ENCODE measurements around the gene PCNA. TPM values are rescaled to one million over a fixed set of nuclear protein-coding genes. Genes with fewer than 3 reads are reported as not detected.

The PCNA gene
- total RNA-seq, result 100 to 1,000 TPM; 654 to 662 TPM
- polyA plus RNA-seq, result 58.4 TPM

GRCh38 chr20:5119435-5120184 lies at the start of gene PCNA:
Gene PCNA, minus strand, starts transcription at chr20:5119958. Its CDS starts 160 bp downstream, at chr20:5119798.
- Histone ChIP-seq H3K4me3 (ENCODE audit: low read length) (peak within 1 kb of the TSS; percentile 99), H3K27ac (ENCODE audit: low read depth, low read length) (peak within 1 kb of the TSS; percentile 90), H3K36me3 (ENCODE audit: insufficient read depth, low read length) (peaks cover 26% of the 10 kb centered on the region), H3K27me3 (ENCODE audit: insufficient read depth, low read length, poor library complexity, severe bottlenecking) (no peaks in the 10 kb centered on the region), H3K4me1 (ENCODE audit: insufficient read depth, low read length) (peaks cover 24% of the 10 kb centered on the region), H3K9me3 (ENCODE audit: low read length) (no peaks in the 10 kb centered on the region)
- CTCF ChIA-PET, result interaction anchor here (1.2 to 2.6 kb wide), 2 partner anchors 73 to 103 kb away, joined by 3 to 15 read pairs; no protein-coding TSS in a partner anchor
- POLR2A ChIA-PET, result interaction anchor here (0.6 to 1.4 kb wide), 6 partner anchors 8 to 335 kb away, joined by 3 to 10 read pairs (median 3); partner anchors contain the start of gene CDS2
- DNase-seq, result peak; percentile 91 to 96 (median 93)
- peak within 1 kb of the TSS; percentile 89 to 99 (median 96) for H3K27ac Mint-ChIP-seq
- H3K4me3 Mint-ChIP-seq, result peak within 1 kb of the TSS; percentile 91 to 98 (median 95)
- H3K27me3 Mint-ChIP-seq, result no peaks in the 10 kb centered on the region
- H3K9me3 Mint-ChIP-seq, result no peaks in the 10 kb centered on the region
- peaks cover 27 to 37% (median 30%) of the 10 kb centered on the region in 3 donors for H3K4me1 Mint-ChIP-seq
- H3K36me3 Mint-ChIP-seq, result peaks cover 4 to 43% (median 14%) of the 10 kb centered on the region in 3 donors

- Histone ChIP-seq H3K9me3 (ENCODE audit: low read length) (no peaks in the 10 kb centered on the region), H3K27ac (ENCODE audit: low read depth, low read length) (no peak overlapping the region), H3K4me3 (ENCODE audit: low read length) (no peak overlapping the region), H3K4me1 (ENCODE audit: insufficient read depth, low read length) (peaks cover 26% of the 10 kb centered on the region), H3K27me3 (ENCODE audit: insufficient read depth, low read length, poor library complexity, severe bottlenecking) (no peaks in the 10 kb centered on the region), H3K36me3 (ENCODE audit: insufficient read depth, low read length) (no peaks in the 10 kb centered on the region)
- peak in 2 of 5 donors; percentile 1 to 6 for DNase-seq
- ChIA-PET POLR2A (no interaction called here), CTCF (interaction anchor here (1.7 kb wide), 1 partner anchor 42 kb away, joined by 6 read pairs; the partner anchor contains the start of gene CDS2)
- Mint-ChIP-seq H3K4me3 (peak overlapping the region in 5 of 7 donors; percentile 23 to 73 (median 32)), H3K36me3 (peaks cover 0 to 33% (median 1%) of the 10 kb centered on the region in 3 donors), H3K4me1 (peaks cover 64 to 96% (median 78%) of the 10 kb centered on the region in 3 donors), H3K9me3 (no peaks in the 10 kb centered on the region), H3K27me3 (peaks cover 0 to 1% of the 10 kb centered on the region in 2 donors), H3K27ac (peak overlapping the region; percentile 68 to 96 (median 84))
These were observed 49.1 kb upstream of the PCNA start for GRCh38 chr20:5168651-5169396.

GRCh38 chr20:5164645-5165625 lies 45.2 kb upstream of the PCNA start:
- peak overlapping the region in 4 of 8 donors; percentile 49 to 66 (median 60) for H3K27ac Mint-ChIP-seq
- peaks cover 69 to 88% (median 87%) of the 10 kb centered on the region in 3 donors for H3K4me1 Mint-ChIP-seq
- CTCF ChIA-PET, result no interaction called here
- peaks cover 0 to 1% of the 10 kb centered on the region in 2 donors for H3K27me3 Mint-ChIP-seq
- no peak for DNase-seq
- Histone ChIP-seq H3K36me3 (ENCODE audit: insufficient read depth, low read length) (no peaks in the 10 kb centered on the region), H3K27me3 (ENCODE audit: insufficient read depth, low read length, poor library complexity, severe bottlenecking) (no peaks in the 10 kb centered on the region), H3K27ac (ENCODE audit: low read depth, low read length) (no peak overlapping the region), H3K4me3 (ENCODE audit: low read length) (no peak overlapping the region), H3K9me3 (ENCODE audit: low read length) (no peaks in the 10 kb centered on the region), H3K4me1 (ENCODE audit: insufficient read depth, low read length) (peaks cover 28% of the 10 kb centered on the region)
- no peaks in the 10 kb centered on the region for H3K9me3 Mint-ChIP-seq
- H3K36me3 Mint-ChIP-seq, result peaks cover 0 to 8% (median 7%) of the 10 kb centered on the region in 3 donors
- POLR2A ChIA-PET, result no interaction called here
- H3K4me3 Mint-ChIP-seq, result no peak overlapping the region

GRCh38 chr20:5161536-5162164 lies 41.9 kb upstream of the PCNA start:
- POLR2A ChIA-PET, result no interaction called here
- no peaks in the 10 kb centered on the region for H3K27me3 Mint-ChIP-seq

GRCh38 chr20:5160882-5161281 lies 41.1 kb upstream of the PCNA start:
- Histone ChIP-seq H3K4me3 (ENCODE audit: low read length) (no peak overlapping the region), H3K36me3 (ENCODE audit: insufficient read depth, low read length) (no peaks in the 10 kb centered on the region), H3K27me3 (ENCODE audit: insufficient read depth, low read length, poor library complexity, severe bottlenecking) (no peaks in the 10 kb centered on the region), H3K4me1 (ENCODE audit: insufficient read depth, low read length) (peaks cover 10% of the 10 kb centered on the region), H3K9me3 (ENCODE audit: low read length) (no peaks in the 10 kb centered on the region), H3K27ac (ENCODE audit: low read depth, low read length) (no peak overlapping the region)
- H3K4me3 Mint-ChIP-seq, result no peak overlapping the region
- DNase-seq, result no peak
- no peak overlapping the region for H3K27ac Mint-ChIP-seq
- peaks cover 0 to 6% (median 0%) of the 10 kb centered on the region in 3 donors for H3K36me3 Mint-ChIP-seq
- CTCF ChIA-PET, result no interaction called here
- peaks cover 59 to 82% (median 82%) of the 10 kb centered on the region in 3 donors for H3K4me1 Mint-ChIP-seq
- no peaks in the 10 kb centered on the region for H3K27me3 Mint-ChIP-seq
- H3K9me3 Mint-ChIP-seq, result no peaks in the 10 kb centered on the region
- POLR2A ChIA-PET, result no interaction called here

More at GRCh38 chr20:5161536-5162164, 41.9 kb upstream of the PCNA start:
- no peaks in the 10 kb centered on the region for H3K36me3 ChIP-seq (ENCODE audit: insufficient read depth, low read length)
- no peak overlapping the region for H3K4me3 ChIP-seq (ENCODE audit: low read length)
- no peaks in the 10 kb centered on the region for H3K27me3 ChIP-seq (ENCODE audit: insufficient read depth, low read length, poor library complexity, severe bottlenecking)
- H3K4me1 ChIP-seq (ENCODE audit: insufficient read depth, low read length), result peaks cover 10% of the 10 kb centered on the region
- no peak overlapping the region for H3K4me3 Mint-ChIP-seq
- H3K4me1 Mint-ChIP-seq, result peaks cover 60 to 82% (median 82%) of the 10 kb centered on the region in 3 donors
- H3K9me3 Mint-ChIP-seq, result no peaks in the 10 kb centered on the region
- H3K36me3 Mint-ChIP-seq, result peaks cover 0 to 6% (median 0%) of the 10 kb centered on the region in 3 donors
- CTCF ChIA-PET, result no interaction called here
- peak overlapping the region in 1 of 8 donors; percentile 37 for H3K27ac Mint-ChIP-seq
- H3K9me3 ChIP-seq (ENCODE audit: low read length), result no peaks in the 10 kb centered on the region
- no peak for DNase-seq
- H3K27ac ChIP-seq (ENCODE audit: low read depth, low read length), result no peak overlapping the region

- ChIA-PET POLR2A (no interaction called here), CTCF (no interaction called here)
- DNase-seq, result no peak
- H3K27me3 ChIP-seq (ENCODE audit: insufficient read depth, low read length, poor library complexity, severe bottlenecking), result no peaks in the 10 kb centered on the region
- no peaks in the 10 kb centered on the region for H3K9me3 ChIP-seq (ENCODE audit: low read length)
- no peaks in the 10 kb centered on the region for H3K36me3 ChIP-seq (ENCODE audit: insufficient read depth, low read length)
- Mint-ChIP-seq H3K4me1 (peaks cover 59 to 84% (median 82%) of the 10 kb centered on the region in 3 donors), H3K9me3 (no peaks in the 10 kb centered on the region), H3K36me3 (peaks cover 0 to 6% (median under 1%) of the 10 kb centered on the region in 3 donors), H3K27me3 (no peaks in the 10 kb centered on the region), H3K4me3 (no peak overlapping the region), H3K27ac (peak overlapping the region in 2 of 8 donors; percentile 5 to 42)
- peaks cover 10% of the 10 kb centered on the region for H3K4me1 ChIP-seq (ENCODE audit: insufficient read depth, low read length)
- H3K4me3 ChIP-seq (ENCODE audit: low read length), result no peak overlapping the region
- H3K27ac ChIP-seq (ENCODE audit: low read depth, low read length), result no peak overlapping the region
These were observed 40.2 kb upstream of the PCNA start for GRCh38 chr20:5159928-5160327.
